HG03354 (cell line): ENCODE data around the gene PLA2G10.
"Not testable (repeated sequence)": the region's sequence is repeated elsewhere in the genome, so short reads cannot be mapped to it uniquely, and the experiment has no call there.

ENCODE experiments used
- ATAC-seq: cut with Tn5 transposase; IDR thresholded peaks from one replicate; pipeline ENCODE4 v1.9.1; 2021; ENCODE audit warnings: mild to moderate bottlenecking; ENCODE audit not compliant: unreplicated experiment, poor library complexity, severe bottlenecking

The PLA2G10 gene, protein sequence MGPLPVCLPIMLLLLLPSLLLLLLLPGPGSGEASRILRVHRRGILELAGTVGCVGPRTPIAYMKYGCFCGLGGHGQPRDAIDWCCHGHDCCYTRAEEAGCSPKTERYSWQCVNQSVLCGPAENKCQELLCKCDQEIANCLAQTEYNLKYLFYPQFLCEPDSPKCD

DNA sequence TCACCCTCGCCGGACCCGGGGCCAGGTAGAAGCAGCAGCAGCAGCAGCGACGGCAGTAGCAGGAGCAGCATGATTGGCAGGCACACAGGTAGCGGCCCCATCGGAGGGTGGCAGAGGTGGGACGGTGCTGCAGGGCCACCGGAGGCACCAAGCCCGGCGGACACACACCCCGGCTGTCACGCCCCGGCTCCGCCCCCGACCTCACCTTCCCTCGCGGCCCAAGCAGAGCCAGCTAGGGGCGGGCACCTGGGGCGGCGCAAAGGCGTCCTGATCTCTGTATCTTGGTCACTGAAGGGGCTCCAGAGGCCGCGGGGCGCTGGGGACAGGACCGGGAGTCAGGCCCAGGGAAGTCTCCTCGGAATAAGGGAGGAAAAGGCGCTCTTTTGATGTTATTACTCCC lies at the start of gene PLA2G10:
Gene PLA2G10, minus strand, starts transcription at position 180 of the 400 bp plus-strand sequence. Its CDS starts 79 bp downstream, at position 101.
- ATAC-seq = not testable (repeated sequence)

DNA sequence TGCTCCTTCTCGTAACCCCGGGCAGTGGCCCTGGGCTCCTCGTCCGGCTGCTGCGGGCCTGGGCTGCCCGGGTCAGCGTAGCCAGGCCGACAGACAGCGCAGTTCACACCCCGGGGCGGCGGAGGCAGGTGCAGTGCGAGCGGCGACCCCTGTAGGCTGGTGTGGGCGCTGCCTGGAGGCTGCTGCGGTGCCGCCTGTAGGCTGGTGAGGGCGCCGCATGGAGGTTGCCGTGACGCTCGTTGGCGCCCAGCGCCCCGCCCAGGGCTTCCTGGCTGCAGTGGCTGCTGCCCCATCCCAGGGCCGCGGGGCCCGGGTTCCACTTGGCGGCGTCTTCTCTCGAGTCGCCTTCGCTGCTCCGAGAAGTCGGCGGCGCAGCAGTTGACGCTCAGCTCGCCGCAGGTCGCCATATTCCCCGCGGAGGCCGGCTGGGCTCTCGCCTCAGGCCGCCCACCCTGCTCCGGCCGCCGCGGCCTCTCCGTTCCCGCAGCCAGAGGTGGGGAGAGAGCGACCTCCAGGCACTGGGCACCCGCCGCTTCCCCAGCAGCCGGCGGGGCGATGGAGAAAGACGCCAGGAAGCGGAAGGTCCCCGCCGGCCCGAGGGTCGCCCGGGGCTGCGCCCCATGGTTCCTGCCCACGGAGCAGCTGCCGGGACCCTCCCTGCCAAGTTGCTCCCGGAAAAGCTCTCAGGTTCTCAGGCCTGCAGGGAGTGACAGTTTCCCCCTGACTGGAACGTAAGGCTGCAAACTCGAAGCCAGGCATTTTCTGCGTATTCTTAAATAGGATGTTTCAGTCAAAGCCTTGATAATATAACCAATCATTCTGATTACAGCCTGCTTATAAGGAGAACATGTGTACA lies 48.4 kb upstream of the PLA2G10 start, which contains the start of gene NPIPA2:
Gene NPIPA2, plus strand, starts transcription at position 261 of the 856 bp plus-strand sequence. CDS start 5,533 bp downstream, outside the sequence.
- peak; percentile 99 for ATAC-seq

DNA sequence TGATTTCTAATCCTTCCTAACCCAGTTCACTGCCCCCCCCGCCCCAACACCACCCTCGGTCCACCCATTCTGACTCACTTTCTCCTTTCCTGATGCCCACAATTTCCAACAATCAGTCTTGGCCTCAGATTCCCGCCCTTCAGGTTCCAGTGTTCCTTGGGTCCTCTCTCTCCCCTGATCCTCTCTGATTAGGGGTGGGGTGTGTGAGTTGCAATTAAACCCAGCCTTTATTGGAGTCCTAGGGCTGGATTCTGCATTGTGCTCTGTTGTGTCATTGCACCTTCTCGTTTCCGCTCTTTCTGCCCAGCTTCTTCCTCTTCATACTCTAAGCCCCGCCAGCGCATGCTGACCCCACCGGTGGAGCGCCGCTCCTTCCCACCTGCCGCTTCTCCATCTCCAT lies 47.7 kb upstream of the PLA2G10 start:
- ATAC-seq = not testable (repeated sequence)

DNA sequence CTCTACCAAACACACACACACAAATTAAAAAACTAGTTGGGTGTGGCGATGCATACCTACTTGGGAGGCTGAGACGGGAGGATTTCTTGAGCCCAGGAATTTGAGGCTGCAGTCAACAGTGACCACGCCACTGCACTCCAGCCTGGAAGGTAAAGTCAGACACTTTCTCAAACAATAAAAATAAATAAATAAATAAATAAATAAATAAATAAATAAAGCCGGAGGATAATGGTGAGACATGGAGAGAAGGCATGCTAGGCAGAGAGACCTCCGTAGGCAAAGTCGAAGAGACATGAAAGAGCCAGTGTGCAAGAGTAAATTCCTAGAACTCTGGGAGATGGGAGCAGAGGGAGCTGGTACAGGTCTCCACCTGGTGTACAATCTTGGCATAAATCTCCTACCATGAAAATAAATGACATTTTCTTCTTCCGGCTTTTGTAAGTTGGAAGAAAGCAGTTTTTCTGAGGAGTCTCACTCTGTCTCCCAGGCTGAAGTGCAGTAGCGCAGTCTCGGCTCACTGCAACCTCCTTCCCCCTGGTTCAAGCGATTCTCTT lies 46.8 kb upstream of the PLA2G10 start:
- not testable (repeated sequence) for ATAC-seq

DNA sequence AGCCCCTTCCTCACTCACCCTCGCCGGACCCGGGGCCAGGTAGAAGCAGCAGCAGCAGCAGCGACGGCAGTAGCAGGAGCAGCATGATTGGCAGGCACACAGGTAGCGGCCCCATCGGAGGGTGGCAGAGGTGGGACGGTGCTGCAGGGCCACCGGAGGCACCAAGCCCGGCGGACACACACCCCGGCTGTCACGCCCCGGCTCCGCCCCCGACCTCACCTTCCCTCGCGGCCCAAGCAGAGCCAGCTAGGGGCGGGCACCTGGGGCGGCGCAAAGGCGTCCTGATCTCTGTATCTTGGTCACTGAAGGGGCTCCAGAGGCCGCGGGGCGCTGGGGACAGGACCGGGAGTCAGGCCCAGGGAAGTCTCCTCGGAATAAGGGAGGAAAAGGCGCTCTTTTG lies 39.1 kb upstream of the PLA2G10 start:
- not testable (repeated sequence) for ATAC-seq

DNA sequence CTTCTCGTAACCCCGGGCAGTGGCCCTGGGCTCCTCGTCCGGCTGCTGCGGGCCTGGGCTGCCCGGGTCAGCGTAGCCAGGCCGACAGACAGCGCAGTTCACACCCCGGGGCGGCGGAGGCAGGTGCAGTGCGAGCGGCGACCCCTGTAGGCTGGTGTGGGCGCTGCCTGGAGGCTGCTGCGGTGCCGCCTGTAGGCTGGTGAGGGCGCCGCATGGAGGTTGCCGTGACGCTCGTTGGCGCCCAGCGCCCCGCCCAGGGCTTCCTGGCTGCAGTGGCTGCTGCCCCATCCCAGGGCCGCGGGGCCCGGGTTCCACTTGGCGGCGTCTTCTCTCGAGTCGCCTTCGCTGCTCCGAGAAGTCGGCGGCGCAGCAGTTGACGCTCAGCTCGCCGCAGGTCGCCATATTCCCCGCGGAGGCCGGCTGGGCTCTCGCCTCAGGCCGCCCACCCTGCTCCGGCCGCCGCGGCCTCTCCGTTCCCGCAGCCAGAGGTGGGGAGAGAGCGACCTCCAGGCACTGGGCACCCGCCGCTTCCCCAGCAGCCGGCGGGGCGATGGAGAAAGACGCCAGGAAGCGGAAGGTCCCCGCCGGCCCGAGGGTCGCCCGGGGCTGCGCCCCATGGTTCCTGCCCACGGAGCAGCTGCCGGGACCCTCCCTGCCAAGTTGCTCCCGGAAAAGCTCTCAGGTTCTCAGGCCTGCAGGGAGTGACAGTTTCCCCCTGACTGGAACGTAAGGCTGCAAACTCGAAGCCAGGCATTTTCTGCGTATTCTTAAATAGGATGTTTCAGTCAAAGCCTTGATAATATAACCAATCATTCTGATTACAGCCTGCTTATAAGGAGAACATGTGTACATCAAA lies 9.3 kb upstream of the PLA2G10 start, which contains the start of gene NPIPA3:
Gene NPIPA3, plus strand, starts transcription at position 256 of the 856 bp plus-strand sequence. CDS start 5,533 bp downstream, outside the sequence.
- peak; percentile 99 for ATAC-seq

DNA sequence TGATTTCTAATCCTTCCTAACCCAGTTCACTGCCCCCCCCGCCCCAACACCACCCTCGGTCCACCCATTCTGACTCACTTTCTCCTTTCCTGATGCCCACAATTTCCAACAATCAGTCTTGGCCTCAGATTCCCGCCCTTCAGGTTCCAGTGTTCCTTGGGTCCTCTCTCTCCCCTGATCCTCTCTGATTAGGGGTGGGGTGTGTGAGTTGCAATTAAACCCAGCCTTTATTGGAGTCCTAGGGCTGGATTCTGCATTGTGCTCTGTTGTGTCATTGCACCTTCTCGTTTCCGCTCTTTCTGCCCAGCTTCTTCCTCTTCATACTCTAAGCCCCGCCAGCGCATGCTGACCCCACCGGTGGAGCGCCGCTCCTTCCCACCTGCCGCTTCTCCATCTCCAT lies 8.6 kb upstream of the PLA2G10 start:
- ATAC-seq = not testable (repeated sequence)

DNA sequence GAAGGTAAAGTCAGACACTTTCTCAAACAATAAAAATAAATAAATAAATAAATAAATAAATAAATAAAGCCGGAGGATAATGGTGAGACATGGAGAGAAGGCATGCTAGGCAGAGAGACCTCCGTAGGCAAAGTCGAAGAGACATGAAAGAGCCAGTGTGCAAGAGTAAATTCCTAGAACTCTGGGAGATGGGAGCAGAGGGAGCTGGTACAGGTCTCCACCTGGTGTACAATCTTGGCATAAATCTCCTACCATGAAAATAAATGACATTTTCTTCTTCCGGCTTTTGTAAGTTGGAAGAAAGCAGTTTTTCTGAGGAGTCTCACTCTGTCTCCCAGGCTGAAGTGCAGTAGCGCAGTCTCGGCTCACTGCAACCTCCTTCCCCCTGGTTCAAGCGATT lies 7.8 kb upstream of the PLA2G10 start:
- not testable (repeated sequence) for ATAC-seq

DNA sequence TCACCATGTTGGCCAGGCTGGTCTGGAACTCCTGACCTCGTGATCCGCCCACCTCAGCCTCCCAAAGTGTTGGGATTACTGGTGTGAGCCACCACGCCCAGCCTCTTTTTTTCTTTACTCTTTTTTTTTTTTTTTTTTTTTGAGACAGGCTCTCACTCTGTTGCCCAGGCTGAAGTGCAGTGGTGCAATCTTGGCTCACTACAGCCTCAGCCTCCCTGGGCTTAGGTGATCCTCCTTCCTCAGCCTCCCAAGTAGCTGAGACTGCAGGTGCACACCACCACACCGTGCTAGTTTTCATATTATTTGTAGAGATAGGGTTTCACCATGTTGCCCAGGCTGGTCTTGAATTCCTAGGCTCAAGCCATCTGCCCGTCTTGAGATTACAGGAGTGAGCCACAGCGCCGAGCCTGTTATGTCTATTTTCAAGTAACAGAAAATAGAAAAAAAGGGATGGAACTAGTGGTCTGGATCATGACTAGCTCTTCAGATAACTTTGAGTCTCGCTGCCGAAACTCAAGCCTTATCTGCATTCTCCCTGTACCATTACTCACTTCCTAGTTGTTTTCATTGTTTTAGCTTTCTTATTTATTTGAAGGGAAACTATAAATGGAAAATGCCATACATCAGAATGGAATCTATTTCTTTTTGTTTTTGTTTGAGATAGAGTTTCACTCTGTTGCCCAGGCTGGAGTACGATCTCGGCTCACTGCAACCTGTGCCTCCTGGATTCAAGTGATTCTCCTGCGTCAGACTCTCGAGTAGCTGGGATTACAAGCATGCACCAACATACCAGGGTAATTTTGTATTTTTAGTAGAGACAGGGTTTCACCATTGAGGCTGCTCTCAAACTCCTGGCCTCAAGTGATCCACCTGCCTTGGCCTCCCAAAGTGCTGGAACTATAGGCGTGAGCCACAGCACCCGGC lies 8.0 kb downstream of the PLA2G10 start:
- not testable (repeated sequence) for ATAC-seq

DNA sequence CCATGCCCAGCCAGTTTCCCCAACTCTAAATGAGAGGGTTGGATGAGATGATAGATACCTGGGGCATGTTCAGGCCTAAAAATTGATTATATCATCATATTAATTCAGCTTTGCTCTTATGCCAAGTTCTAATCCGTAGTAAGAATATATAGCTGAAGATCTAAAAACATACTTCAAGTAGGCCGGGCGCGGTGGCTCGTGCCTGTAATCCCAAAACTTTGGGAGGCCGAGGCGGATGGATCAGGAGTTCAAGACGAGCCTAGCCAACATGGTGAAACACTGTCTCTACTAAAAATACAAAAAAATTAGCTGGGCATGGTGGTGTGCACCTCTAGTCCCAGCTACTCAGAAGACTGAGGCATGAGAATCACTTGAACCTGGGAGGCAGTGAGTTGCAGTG lies 12.0 kb downstream of the PLA2G10 start:
- ATAC-seq = no peak

DNA sequence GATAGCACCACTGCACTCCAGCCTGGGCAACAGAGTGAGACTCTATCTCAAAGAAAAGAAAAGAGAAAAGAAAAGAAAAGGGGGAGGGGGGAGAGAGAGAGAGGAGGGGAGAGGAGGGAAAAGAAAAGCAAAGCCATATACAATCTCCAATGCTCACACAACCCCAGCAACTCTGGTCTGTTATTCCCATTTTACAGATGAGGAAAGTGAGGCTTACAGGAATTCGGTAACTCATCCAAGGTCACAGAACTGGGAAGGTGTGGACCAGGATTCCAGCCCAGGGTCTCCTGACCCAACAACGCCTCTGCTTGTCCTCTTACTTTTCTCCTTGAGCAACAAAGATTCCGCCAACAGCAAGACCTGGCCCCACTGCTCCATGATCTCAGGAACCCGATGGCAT lies 13.0 kb downstream of the PLA2G10 start:
- ATAC-seq = no peak

DNA sequence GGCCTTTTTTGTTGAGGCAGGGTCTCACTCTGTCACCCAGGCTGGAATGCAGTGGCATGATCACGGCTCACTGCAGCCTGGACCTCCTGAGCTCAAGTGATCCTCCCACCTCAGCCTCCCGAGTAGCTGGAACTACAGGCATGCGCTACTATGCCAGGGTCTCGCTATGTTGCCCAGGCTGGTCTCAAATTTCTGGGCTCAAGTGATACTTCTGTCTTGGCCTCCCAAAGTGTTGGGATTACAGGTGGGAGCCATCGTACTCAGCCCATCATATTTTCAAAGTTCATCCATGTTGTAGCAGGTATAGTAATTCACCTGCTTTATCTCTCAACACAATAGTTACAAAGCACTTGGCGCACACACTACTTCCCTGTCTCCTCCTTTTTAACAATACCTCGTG lies 13.7 kb downstream of the PLA2G10 start:
- not testable (repeated sequence) for ATAC-seq

DNA sequence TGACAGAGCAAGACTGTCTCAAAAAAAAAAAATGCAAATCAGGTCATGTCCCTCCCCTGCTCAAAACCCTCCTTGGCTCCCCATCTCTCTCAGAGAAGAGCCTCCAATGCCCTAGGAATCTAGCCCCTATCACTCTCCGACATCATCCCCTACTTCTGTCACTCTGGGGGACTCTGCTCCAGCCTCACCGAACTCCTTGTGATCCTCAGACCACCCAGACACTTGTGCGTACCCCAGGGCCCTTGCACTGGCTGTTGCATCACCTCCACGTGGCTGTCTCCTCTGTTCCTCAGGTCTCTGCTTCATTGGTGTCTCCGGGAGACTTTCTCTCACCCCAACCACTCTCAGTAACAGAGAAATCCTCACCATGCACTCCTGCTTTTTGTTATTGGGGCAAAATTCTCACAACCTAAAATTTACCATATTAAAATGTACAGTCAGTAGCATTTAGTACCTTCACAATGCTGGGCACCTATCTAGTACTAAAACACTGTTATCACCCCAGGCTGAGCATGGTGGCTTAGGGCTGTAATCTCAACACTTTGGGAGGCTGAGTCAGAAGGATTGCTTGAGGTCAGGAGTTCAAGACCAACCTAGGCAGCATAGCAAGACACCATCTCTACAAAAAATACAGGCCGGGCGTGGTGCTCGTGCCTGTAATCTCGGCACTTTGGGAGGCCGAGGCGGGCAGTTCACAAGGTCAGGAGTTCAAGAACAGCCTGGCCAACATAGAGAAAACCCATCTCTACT lies 15.2 kb downstream of the PLA2G10 start:
- no peak for ATAC-seq

DNA sequence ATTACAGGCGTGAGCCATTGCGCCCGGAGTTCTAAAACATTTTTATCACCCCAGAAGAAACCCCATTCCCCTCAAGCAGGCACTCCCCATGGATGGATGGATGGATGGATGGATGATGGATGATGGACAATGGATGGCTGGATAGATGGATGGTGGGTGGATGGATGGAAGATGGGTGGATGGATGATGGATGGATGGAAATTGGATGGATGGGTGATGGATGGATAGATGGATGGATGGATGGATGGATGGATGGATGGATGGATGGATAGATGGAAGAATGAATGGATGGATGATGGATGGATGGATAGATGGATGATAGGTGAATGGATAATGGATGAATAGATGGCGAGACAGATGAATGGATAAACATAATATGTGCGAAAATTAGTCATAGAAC lies 16.5 kb downstream of the PLA2G10 start:
- ATAC-seq = no peak

DNA sequence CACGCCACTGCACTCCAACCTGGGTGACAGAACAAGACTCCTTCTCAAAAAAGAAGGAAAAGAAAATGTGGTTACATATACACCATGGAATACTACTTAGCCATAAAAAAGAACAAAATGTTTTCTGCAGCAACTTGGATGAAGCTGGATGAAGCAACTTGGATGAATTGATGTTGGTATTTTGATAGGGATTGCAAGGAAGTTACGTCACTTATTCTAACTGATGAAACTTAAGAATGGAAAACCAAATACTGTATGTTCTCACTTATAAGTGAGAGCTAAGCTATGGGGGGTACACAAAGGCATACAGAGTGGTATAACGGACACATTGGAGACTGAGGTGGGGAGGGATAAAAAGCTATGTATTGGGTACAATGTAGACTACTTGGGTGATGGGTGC lies 17.5 kb downstream of the PLA2G10 start:
- no peak for ATAC-seq

DNA sequence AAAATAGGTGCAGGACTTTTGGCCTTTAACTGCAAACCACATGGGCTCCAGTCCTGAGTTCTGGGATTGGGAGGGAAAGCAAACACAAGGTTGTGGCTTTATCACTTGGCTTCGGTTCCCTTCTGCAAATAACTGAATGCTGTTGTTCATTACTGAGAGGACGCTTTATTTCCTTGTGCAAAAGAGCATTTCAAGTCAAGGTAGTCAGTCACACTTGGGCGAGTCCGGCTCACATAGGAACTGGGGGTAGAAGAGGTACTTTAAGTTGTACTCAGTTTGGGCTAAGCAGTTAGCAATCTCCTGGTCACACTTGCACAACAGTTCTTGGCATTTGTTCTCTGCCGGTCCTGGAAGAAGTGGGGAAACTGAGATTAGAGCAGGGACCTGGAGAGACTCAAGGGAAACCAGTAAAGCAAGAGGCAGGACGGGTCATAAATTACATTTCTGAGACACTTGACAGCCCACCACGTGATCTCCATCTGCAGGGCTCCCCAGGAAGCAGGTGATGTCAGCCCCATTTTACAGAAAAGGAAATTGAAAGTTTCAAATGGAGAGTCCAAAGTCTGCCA lies 21.6 kb downstream of the PLA2G10 start:
- ATAC-seq = peak; percentile 85

DNA sequence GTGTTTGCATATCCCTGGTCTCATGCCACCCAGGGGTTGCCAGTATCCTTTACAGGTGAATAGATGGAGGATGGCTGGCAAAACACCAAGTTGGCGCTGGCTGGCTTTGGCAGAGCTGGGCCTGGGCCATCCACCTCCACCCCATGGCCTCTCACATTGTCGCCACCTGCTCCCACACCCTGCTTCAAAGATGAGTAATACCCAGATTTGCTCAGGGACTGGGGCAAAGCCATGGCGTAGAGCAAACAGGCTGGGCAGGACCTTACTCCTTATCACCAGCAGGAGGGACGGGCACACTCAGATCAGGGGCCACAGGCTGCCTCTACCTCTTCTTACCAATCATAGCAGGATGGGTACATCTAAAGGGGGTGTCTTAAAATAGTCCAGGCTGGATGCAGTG lies 24.3 kb downstream of the PLA2G10 start:
- no peak for ATAC-seq
